WTC11 (cell line): ENCODE measurements around the gene CFAP99. TPM values are rescaled to one million over a fixed set of nuclear protein-coding genes. Genes with fewer than 3 reads are reported as not detected.
A peak's percentile ranks its signal among the peaks of the same experiment; 100 is the strongest.

ENCODE experiments used
- ATAC-seq: fragments of 200-7000 bp; cut with Tn5 transposase; 2 replicates; pipeline ENCODE4 v1.10.0; 2021; ENCODE audit warnings: mild to moderate bottlenecking, moderate library complexity
- CTCF ChIA-PET: fragments of 300-600 bp; sonication (Branson Sonifier 250); formaldehyde crosslinking; loops from one replicate; lab custom pipeline; 2021; ENCODE audit warnings: antibody characterized with exemption; lab: Charles Lee
- POLR2A ChIA-PET: fragments of 350-600 bp; sonication (Branson Sonifier 250); formaldehyde crosslinking; loops from one replicate; lab custom pipeline; 2021; ENCODE audit warnings: antibody characterized with exemption; lab: Charles Lee
- DNase-seq: peaks from one replicate; pipeline ENCODE4 v3.0.0; 2021; ENCODE audit warnings: low spot score
- H3K27ac Mint-ChIP-seq: 2 replicates; pipeline ENCODE4 v1.8.0; 2021; ENCODE audit warnings: mixed read lengths
- H3K27me3 Mint-ChIP-seq: 2 replicates; pipeline ENCODE4 v1.8.0; 2021; ENCODE audit warnings: low read depth, mild to moderate bottlenecking, moderate library complexity, mixed read lengths
- H3K36me3 Mint-ChIP-seq: 2 replicates; pipeline ENCODE4 v1.8.0; 2021; ENCODE audit warnings: mixed read lengths
- H3K4me1 Mint-ChIP-seq: 2 replicates; pipeline ENCODE4 v1.8.0; 2022; ENCODE audit warnings: mixed read lengths
- H3K4me3 Mint-ChIP-seq: 2 replicates; pipeline ENCODE4 v1.8.0; 2021; ENCODE audit warnings: mild to moderate bottlenecking, moderate library complexity, mixed read lengths
- H3K9me3 Mint-ChIP-seq: 2 replicates; pipeline ENCODE4 v1.8.0; 2021; ENCODE audit warnings: mixed read lengths
- ATF3 ChIP-seq: sonication (generic); formaldehyde crosslinking; conservative IDR thresholded peaks from 2 replicates; pipeline ENCODE4 v1.8.1; 2022; ENCODE audit warnings: mild to moderate bottlenecking, missing genetic modification reagents
- CREM ChIP-seq: sonication (generic); formaldehyde crosslinking; IDR thresholded peaks from 2 replicates; pipeline ENCODE4 v1.8.1; 2022; ENCODE audit warnings: mild to moderate bottlenecking, missing genetic modification reagents, moderate library complexity
- FOXJ3 ChIP-seq: sonication (generic); formaldehyde crosslinking; IDR thresholded peaks from 2 replicates; pipeline ENCODE4 v1.9.0; 2021; ENCODE audit warnings: missing genetic modification reagents, mild to moderate bottlenecking, borderline replicate concordance
- FOXK1 ChIP-seq: sonication (generic); formaldehyde crosslinking; IDR thresholded peaks from 2 replicates; pipeline ENCODE4 v1.8.0; 2022; ENCODE audit warnings: mild to moderate bottlenecking, moderate library complexity, missing genetic modification reagents
- GTF2I ChIP-seq: fragments of 250-450 bp; sonication (Bioruptor Pico); conservative IDR thresholded peaks from 2 replicates; pipeline ENCODE4 v1.4.0; 2021; ENCODE audit warnings: mild to moderate bottlenecking
- HMGA2 ChIP-seq: fragments of 250-450 bp; sonication (Bioruptor Pico); IDR thresholded peaks from 2 replicates; pipeline ENCODE4 v1.4.0; 2021; ENCODE audit warnings: mild to moderate bottlenecking, moderate library complexity
- JUN ChIP-seq: sonication (generic); formaldehyde crosslinking; IDR thresholded peaks from 2 replicates; pipeline ENCODE4 v1.8.0; 2023; ENCODE audit warnings: mild to moderate bottlenecking, missing genetic modification reagents
- MXD4 ChIP-seq: fragments of 250-450 bp; sonication (Bioruptor Pico); IDR thresholded peaks from 2 replicates; pipeline ENCODE4 v1.8.0; 2021; ENCODE audit warnings: mild to moderate bottlenecking, moderate library complexity, borderline replicate concordance
- NFYB ChIP-seq: sonication (generic); formaldehyde crosslinking; conservative IDR thresholded peaks from 2 replicates; pipeline ENCODE4 v1.8.0; 2022; ENCODE audit warnings: low read depth, missing genetic modification reagents
- RORB ChIP-seq: fragments of 250-450 bp; sonication (Bioruptor Pico); IDR thresholded peaks from 2 replicates; pipeline ENCODE4 v1.9.0; 2021; ENCODE audit warnings: mild to moderate bottlenecking
- SMAD4 ChIP-seq: sonication (generic); formaldehyde crosslinking; IDR thresholded peaks from 2 replicates; pipeline ENCODE4 v1.8.0; 2022; ENCODE audit warnings: mild to moderate bottlenecking, missing genetic modification reagents
- SP1 ChIP-seq: sonication (generic); formaldehyde crosslinking; conservative IDR thresholded peaks from 2 replicates; pipeline ENCODE4 v1.8.1; 2022; ENCODE audit warnings: missing genetic modification reagents
- TEAD1 ChIP-seq: sonication (generic); formaldehyde crosslinking; IDR thresholded peaks from 2 replicates; pipeline ENCODE4 v1.8.0; 2022; ENCODE audit warnings: mild to moderate bottlenecking, missing genetic modification reagents
- USF1 ChIP-seq: sonication (generic); formaldehyde crosslinking; IDR thresholded peaks from 2 replicates; pipeline ENCODE4 v1.8.0; 2022; ENCODE audit warnings: mild to moderate bottlenecking, missing genetic modification reagents
- USF2 ChIP-seq: sonication (generic); formaldehyde crosslinking; IDR thresholded peaks from 2 replicates; pipeline ENCODE4 v1.8.1; 2023; ENCODE audit warnings: mild to moderate bottlenecking, missing genetic modification reagents, moderate library complexity
- ZNF138 ChIP-seq: sonication (generic); formaldehyde crosslinking; conservative IDR thresholded peaks from 2 replicates; pipeline ENCODE4 v1.8.1; 2022; ENCODE audit warnings: mild to moderate bottlenecking, moderate library complexity, missing genetic modification reagents
- ZNF232 ChIP-seq: sonication (generic); formaldehyde crosslinking; IDR thresholded peaks from 2 replicates; pipeline ENCODE4 v1.8.0; 2022; ENCODE audit warnings: mild to moderate bottlenecking, missing genetic modification reagents
- ZNF263 ChIP-seq: sonication (generic); formaldehyde crosslinking; IDR thresholded peaks from 2 replicates; pipeline ENCODE4 v1.8.1; 2022; ENCODE audit warnings: low read depth, mild to moderate bottlenecking, moderate library complexity, missing genetic modification reagents
- ZNF416 ChIP-seq: fragments of 250-450 bp; sonication (Bioruptor Pico); IDR thresholded peaks from 2 replicates; pipeline ENCODE4 v1.9.0; 2021; ENCODE audit warnings: mild to moderate bottlenecking, inconsistent platforms
- ZNF423 ChIP-seq: fragments of 250-450 bp; sonication (Bioruptor Pico); IDR thresholded peaks from 2 replicates; pipeline ENCODE4 v2.1.2; 2022; ENCODE audit warnings: mild to moderate bottlenecking, moderate library complexity
- ZNF512 ChIP-seq: sonication (generic); formaldehyde crosslinking; IDR thresholded peaks from 2 replicates; pipeline ENCODE4 v1.8.1; 2022; ENCODE audit warnings: missing genetic modification reagents, borderline replicate concordance
- total RNA-seq: library from RNA; stranded (reverse); gene quantifications from 3 replicates; pipeline ENCODE4 v1.2.3, GENCODE V29; 2021
- TF ChIP-seq, protein P1 (sequence below): sonication (generic); formaldehyde crosslinking; IDR thresholded peaks from 2 replicates; pipeline ENCODE4 v1.8.0; 2023; ENCODE audit warnings: missing genetic modification reagents
- TF ChIP-seq, protein P2 (sequence below): sonication (generic); formaldehyde crosslinking; IDR thresholded peaks from 2 replicates; pipeline ENCODE4 v1.8.1; 2022; ENCODE audit warnings: mild to moderate bottlenecking, moderate library complexity, missing genetic modification reagents
- TF ChIP-seq, protein P3 (sequence below): sonication (generic); formaldehyde crosslinking; IDR thresholded peaks from 2 replicates; pipeline ENCODE4 v1.8.0; 2023; ENCODE audit warnings: missing genetic modification reagents, mild to moderate bottlenecking, borderline replicate concordance

The CFAP99 gene
- total RNA-seq, 1 experiment from 2014 or later, result not detected

GRCh38 chr4:2402048-2402842, 16.5 kb upstream of the CFAP99 start:
- DNase-seq (peak; percentile 88), ATAC-seq (peak; percentile 92)
- no peaks in the 10 kb centered on the region for H3K36me3 Mint-ChIP-seq
- POLR2A ChIA-PET, result interaction anchor here (0.8 to 2.4 kb wide), 6 partner anchors 9 to 67 kb away, joined by 3 to 6 read pairs (median 4); partner anchors contain the start of gene RNF4
- peaks cover 4% of the 10 kb centered on the region; the same call in 1 of the 2 replicates for H3K9me3 Mint-ChIP-seq
- CTCF ChIA-PET, result interaction anchor here (0.8 to 3.5 kb wide), 14 partner anchors 9 to 182 kb away, joined by 3 to 24 read pairs (median 6); partner anchors contain the start of genes CFAP99, HAUS3, POLN and ZFYVE28
- peaks cover 9% of the 10 kb centered on the region for H3K27me3 Mint-ChIP-seq
- TF ChIP-seq ZNF512 (no peak), USF1 (0 out of 2 replicates have a peak, but pooled peaks have one; percentile 41), TEAD1 (CRISPR knock-in tag) (no peak), USF2 (CRISPR knock-in tag) (peak; percentile 51; the same call in 1 of the 2 replicates), SMAD4 (CRISPR knock-in tag) (no peak), RORB (CRISPR knock-in tag) (no peak), NFYB (CRISPR knock-in tag) (no peak), ZNF423 (no peak), ZNF232 (CRISPR knock-in tag) (no peak), FOXK1 (CRISPR knock-in tag) (no peak), ZNF416 (CRISPR knock-in tag) (no peak), CREM (no peak), ZNF138 (CRISPR knock-in tag) (no peak), FOXJ3 (CRISPR knock-in tag) (no peak), SP1 (CRISPR knock-in tag) (peak; percentile 69), ATF3 (CRISPR knock-in tag) (no peak), HMGA2 (CRISPR knock-in tag) (no peak), GTF2I (no peak), JUN (CRISPR knock-in tag) (no peak)
- TF ChIP-seq, protein P1, sequence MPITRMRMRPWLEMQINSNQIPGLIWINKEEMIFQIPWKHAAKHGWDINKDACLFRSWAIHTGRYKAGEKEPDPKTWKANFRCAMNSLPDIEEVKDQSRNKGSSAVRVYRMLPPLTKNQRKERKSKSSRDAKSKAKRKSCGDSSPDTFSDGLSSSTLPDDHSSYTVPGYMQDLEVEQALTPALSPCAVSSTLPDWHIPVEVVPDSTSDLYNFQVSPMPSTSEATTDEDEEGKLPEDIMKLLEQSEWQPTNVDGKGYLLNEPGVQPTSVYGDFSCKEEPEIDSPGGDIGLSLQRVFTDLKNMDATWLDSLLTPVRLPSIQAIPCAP (CRISPR knock-in tag), result no peak
- TF ChIP-seq, protein P2, sequence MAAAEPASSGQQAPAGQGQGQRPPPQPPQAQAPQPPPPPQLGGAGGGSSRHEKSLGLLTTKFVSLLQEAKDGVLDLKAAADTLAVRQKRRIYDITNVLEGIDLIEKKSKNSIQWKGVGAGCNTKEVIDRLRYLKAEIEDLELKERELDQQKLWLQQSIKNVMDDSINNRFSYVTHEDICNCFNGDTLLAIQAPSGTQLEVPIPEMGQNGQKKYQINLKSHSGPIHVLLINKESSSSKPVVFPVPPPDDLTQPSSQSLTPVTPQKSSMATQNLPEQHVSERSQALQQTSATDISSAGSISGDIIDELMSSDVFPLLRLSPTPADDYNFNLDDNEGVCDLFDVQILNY, result no peak
- H3K4me1 Mint-ChIP-seq, result peaks cover 33% of the 10 kb centered on the region
- 0 out of 2 replicates have a peak overlapping the region, but pooled peaks have one; percentile 23 for H3K27ac Mint-ChIP-seq
- H3K4me3 Mint-ChIP-seq, result peak overlapping the region; percentile 67

DNA sequence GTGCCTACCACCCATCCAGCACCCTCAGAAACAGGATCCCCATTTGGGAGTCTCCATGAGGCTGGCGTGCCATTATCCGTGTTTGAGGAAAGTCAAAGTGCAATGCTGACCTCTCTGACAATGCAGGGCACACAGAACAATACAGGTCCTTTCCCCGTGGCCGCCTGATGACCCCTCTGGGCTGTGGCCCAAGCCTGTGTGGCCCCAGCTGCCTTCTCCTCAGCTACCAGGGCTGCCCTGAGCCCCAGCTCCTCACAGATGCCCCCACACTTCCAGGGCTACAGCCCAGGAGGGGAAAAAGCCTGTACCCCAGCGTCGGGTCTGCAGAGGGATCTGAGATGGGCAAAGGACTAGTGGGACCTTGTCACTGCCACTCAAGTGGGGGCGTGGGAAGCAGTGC, 15.8 kb upstream of the CFAP99 start:
- Mint-ChIP-seq H3K27ac (no peak overlapping the region), H3K27me3 (peaks cover 9% of the 10 kb centered on the region), H3K4me3 (peak overlapping the region; percentile 67), H3K9me3 (peaks cover 4% of the 10 kb centered on the region; the same call in 1 of the 2 replicates), H3K36me3 (no peaks in the 10 kb centered on the region), H3K4me1 (peaks cover 33% of the 10 kb centered on the region)
- ATAC-seq, result no peak
- DNase-seq, result no peak
- ChIA-PET POLR2A (interaction anchor here (2.0 to 2.4 kb wide), 2 partner anchors 10 to 13 kb away, joined by 5 to 6 read pairs; no protein-coding TSS in a partner anchor), CTCF (interaction anchor here (1.0 to 3.5 kb wide), 11 partner anchors 9 to 183 kb away, joined by 3 to 24 read pairs (median 7); partner anchors contain the start of genes CFAP99, HAUS3, POLN and ZFYVE28)
- TF ChIP-seq, protein P3, sequence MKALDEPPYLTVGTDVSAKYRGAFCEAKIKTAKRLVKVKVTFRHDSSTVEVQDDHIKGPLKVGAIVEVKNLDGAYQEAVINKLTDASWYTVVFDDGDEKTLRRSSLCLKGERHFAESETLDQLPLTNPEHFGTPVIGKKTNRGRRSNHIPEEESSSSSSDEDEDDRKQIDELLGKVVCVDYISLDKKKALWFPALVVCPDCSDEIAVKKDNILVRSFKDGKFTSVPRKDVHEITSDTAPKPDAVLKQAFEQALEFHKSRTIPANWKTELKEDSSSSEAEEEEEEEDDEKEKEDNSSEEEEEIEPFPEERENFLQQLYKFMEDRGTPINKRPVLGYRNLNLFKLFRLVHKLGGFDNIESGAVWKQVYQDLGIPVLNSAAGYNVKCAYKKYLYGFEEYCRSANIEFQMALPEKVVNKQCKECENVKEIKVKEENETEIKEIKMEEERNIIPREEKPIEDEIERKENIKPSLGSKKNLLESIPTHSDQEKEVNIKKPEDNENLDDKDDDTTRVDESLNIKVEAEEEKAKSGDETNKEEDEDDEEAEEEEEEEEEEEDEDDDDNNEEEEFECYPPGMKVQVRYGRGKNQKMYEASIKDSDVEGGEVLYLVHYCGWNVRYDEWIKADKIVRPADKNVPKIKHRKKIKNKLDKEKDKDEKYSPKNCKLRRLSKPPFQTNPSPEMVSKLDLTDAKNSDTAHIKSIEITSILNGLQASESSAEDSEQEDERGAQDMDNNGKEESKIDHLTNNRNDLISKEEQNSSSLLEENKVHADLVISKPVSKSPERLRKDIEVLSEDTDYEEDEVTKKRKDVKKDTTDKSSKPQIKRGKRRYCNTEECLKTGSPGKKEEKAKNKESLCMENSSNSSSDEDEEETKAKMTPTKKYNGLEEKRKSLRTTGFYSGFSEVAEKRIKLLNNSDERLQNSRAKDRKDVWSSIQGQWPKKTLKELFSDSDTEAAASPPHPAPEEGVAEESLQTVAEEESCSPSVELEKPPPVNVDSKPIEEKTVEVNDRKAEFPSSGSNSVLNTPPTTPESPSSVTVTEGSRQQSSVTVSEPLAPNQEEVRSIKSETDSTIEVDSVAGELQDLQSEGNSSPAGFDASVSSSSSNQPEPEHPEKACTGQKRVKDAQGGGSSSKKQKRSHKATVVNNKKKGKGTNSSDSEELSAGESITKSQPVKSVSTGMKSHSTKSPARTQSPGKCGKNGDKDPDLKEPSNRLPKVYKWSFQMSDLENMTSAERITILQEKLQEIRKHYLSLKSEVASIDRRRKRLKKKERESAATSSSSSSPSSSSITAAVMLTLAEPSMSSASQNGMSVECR (CRISPR knock-in tag), result no peak
- TF ChIP-seq ATF3 (CRISPR knock-in tag) (no peak), MXD4 (CRISPR knock-in tag) (no peak), ZNF263 (CRISPR knock-in tag) (no peak)
